A673 (cell line): ENCODE measurements around the gene TRPM1.

Source experiments
- CTCF ChIP-seq: fragments of 300-800, 200-600 bp; sonication (generic); conservative IDR thresholded peaks from 2 replicates; pipeline ENCODE4 v1.5.1; 2017; ENCODE audit warnings: low read depth, mild to moderate bottlenecking, antibody characterized with exemption, low read length, moderate library complexity, mixed read lengths
- EZH2 ChIP-seq: fragments of 200-600 bp; sonication (generic); IDR thresholded peaks from 2 replicates; pipeline ENCODE4 v1.6.1; 2017; ENCODE audit warnings: borderline replicate concordance, low read depth, mild to moderate bottlenecking, mixed read lengths, antibody characterized with exemption, low read length; ENCODE audit not compliant: poor library complexity, severe bottlenecking

DNA sequence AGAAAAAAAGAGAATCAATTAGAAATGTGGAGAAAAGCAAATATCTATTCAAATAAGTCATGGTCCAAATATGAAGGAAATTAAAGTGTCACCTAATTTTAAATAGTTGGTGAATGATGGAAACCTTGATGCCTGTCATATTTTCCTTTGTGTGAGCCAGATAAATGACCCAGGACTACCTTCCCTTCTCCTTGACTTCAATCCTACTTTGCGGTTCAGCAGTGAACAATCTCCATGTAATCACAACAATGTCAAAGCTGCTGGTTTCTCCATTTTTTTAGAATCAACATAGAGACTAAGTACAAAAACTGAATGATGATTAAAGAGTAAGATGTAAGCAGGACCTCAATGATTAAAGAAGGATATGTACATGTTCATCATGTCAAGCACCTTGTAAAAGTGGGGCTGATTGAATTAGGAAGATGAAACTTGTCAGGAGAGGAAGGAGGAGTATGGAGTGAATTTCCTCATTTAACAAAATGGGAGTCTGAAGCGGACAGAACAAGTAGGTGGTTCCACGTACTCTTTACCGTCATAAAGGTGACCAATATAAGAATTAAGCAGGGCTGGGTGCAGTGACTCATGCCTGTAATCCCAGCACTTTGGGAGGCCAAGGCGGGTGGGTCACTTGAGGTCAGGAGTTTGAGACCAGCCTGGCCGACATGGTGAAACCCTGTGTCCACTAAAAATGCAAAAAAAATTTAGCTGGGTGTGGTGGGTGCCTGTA lies 43.1 kb downstream of the TRPM1 start:
- TF ChIP-seq CTCF (no peak), EZH2 (no peak)
